Duodenal mucosa (tissue), 2 donors: ENCODE results near the gene LARP4B.

Source experiments
- H3K27ac ChIP-seq: one replicate; pipeline ENCODE4 v1.7.0; 2013; ENCODE audit warnings: low read depth, low read length
- H3K27me3 ChIP-seq, 2 donors: one replicate each; pipeline ENCODE4 v1.7.0; 2013; ENCODE audit warnings: low read length in 2 of 2, control low read depth in 1 of 2; ENCODE audit not compliant: insufficient read depth in 2 of 2, control insufficient read depth in 1 of 2
- H3K36me3 ChIP-seq, 2 donors: one replicate each; pipeline ENCODE4 v1.7.0; 2013; ENCODE audit warnings: low read length in 2 of 2, control low read depth in 1 of 2; ENCODE audit not compliant: insufficient read depth in 2 of 2, control insufficient read depth in 1 of 2
- H3K4me1 ChIP-seq, 2 donors: one replicate each; pipeline ENCODE4 v1.7.0; 2013; ENCODE audit warnings: low read length in 2 of 2, control low read depth in 1 of 2; ENCODE audit not compliant: insufficient read depth in 2 of 2, control insufficient read depth in 1 of 2
- H3K4me3 ChIP-seq, 2 donors: one replicate each; pipeline ENCODE4 v1.7.0; 2013; ENCODE audit warnings: low read length in 2 of 2, low read depth in 1 of 2
- H3K9ac ChIP-seq, 2 donors: one replicate each; pipeline ENCODE4 v1.7.0; 2013; ENCODE audit warnings: low read length in 2 of 2, low read depth in 1 of 2
- H3K9me3 ChIP-seq, 2 donors: one replicate each; pipeline ENCODE4 v1.7.0; 2013; ENCODE audit warnings: low read length in 2 of 2, control low read depth in 1 of 2; ENCODE audit not compliant: control insufficient read depth in 1 of 2

LARP4B gene

DNA sequence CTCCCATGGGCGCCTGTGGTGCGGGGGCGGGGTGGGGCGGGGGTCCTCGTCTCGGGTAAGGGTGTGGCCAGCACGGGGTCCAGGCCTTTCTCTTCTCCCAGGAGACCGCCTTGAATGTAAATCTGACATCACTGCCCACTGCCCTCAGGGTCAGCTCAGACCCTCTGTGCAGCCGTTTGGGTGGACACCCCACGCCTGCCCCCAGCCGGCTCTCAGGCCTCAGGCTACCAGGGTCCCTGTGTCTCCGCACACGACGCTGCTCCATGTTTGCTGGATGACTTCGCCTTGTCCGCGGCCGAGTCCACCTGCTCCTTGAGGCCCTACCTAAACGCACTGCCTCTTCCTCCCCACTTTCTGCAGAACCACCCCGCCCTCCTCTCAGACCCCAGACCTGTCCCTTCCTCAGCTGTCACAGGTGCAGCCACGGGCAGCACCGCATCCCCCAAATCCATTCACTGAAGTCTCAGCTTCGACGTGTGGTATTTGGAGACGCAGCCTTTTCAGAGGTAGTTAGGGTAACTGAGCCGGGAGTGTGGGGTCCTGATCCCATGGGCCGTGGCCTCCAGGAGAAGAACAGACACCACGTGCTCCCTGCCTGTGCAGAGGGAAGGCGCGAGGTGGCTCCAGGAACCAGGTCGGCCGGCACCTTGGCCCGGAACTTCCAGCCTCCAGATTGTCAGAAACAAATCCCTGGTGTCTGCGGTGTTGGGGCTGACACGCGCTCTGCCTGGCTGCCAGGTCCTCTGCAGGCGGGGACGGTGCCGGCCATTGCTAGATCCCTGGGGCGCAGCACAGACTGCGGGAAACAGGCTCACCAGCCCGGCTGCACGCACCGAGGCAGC, 144.7 kb downstream of the LARP4B start:
- Histone ChIP-seq H3K27me3 (peaks cover 2 to 14% of the 10 kb centered on the region in 2 donors), H3K9me3 (no peaks in the 10 kb centered on the region), H3K4me1 (peaks cover 0 to 20% of the 10 kb centered on the region in 2 donors), H3K36me3 (no peaks in the 10 kb centered on the region), H3K4me3 (no peak overlapping the region), H3K9ac (no peak overlapping the region), H3K27ac (no peak overlapping the region)

DNA sequence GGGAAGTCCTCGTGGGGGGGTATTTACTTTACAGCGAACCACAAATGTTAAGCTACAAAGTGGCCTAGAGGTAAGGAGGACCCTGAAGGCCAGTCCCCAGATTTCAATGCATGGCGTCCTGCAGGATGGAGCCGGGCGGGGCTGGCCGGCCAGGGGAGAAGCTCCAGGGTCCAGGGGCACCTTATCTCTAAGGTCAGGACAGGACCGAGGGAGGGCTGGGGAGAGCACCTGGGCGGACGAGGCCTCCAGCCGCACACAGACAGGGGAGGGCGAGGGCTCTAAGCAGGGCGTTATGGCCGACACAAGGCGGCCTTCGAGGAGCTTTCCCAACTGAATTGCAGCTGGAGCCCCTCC, 145.7 kb downstream of the LARP4B start:
- Histone ChIP-seq H3K4me1 (peaks cover 0 to 20% of the 10 kb centered on the region in 2 donors), H3K9ac (no peak overlapping the region), H3K9me3 (no peaks in the 10 kb centered on the region), H3K27me3 (peaks cover 2 to 14% of the 10 kb centered on the region in 2 donors), H3K36me3 (no peaks in the 10 kb centered on the region), H3K4me3 (no peak overlapping the region), H3K27ac (no peak overlapping the region)

DNA sequence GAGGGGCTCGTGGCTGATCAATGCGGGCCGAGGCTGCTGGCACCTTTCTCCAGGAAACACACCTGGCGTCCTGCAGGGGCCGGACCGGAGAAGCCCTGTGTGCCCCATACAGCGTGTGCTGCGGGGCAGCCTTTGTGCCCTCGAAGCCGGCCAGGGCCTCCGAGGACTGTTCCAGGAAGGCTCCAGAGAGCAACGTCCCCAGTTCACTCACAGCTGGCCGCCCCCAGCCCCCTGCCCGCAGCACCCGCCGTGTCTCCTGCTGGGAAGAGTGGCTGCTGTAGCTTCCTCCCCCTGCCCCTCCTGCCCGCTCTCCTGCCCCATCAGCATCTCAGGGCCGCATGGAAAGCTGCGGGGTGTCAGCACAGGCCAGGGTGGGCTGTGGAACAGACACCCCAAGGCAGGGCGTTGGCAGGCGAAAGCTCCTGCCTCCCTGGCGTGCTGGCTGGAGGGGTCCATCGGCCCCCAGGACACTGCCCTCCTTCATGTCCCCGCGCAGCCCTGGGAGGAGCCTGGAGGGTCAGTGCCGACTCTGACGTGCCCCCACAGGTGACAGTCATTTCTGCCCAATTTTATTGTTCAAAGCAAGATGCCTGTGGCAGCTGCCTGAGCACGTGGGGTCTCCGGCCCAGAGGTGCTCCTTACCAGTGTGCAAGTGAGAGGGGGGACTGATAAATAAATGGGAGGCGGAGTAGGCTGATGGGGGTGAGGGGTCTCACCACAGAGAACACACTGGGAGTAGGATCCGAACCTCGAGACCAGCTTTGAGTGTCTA, 146.2 kb downstream of the LARP4B start:
- H3K4me1 ChIP-seq: peaks cover 0 to 20% of the 10 kb centered on the region in 2 donors
- H3K27ac ChIP-seq: no peak overlapping the region
- H3K27me3 ChIP-seq: peaks cover 2 to 14% of the 10 kb centered on the region in 2 donors
- no peak overlapping the region for H3K9ac ChIP-seq
- H3K36me3 ChIP-seq: no peaks in the 10 kb centered on the region
- H3K9me3 ChIP-seq: no peaks in the 10 kb centered on the region
- H3K4me3 ChIP-seq: peak overlapping the region; percentile 28 to 29

DNA sequence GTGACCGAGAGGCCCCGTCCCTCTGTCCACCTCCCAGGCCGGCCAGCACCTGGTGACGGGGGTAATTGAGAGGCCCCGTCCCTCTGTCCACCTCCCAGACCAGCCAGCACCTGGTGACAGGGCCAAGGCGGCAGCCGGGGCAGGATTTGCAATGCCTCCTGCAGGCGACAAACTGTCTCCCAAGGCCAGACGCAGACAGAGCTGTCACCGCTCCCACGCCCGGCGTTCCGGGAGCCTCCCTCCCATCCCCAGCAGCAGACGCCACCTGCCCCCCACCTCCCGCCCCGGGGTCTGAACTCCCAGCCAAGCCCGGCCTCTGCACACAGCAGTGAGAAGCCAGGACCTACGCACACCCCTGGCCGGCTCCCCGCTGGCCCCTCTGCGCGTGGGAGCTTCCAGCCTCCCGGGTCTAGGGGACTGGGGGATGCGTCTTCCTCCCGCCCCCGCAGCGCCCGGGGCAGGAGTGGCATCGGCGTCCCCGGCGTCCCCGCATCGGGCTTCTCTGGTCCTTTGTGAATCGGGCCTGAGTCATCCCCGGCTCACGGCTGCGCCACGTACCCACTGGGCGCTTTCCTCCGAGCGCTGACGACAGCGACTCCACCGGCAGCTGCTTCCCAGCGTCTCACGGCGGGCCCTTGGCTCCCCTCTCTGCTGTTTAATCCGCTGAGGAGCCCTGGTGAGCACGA, 147.0 kb downstream of the LARP4B start:
- H3K27me3 ChIP-seq: peaks cover 2 to 14% of the 10 kb centered on the region in 2 donors
- H3K27ac ChIP-seq: no peak overlapping the region
- no peak overlapping the region for H3K9ac ChIP-seq
- peaks cover 0 to 13% of the 10 kb centered on the region in 2 donors for H3K4me1 ChIP-seq
- H3K4me3 ChIP-seq: peak overlapping the region; percentile 28 to 29
- no peaks in the 10 kb centered on the region for H3K9me3 ChIP-seq
- H3K36me3 ChIP-seq: no peaks in the 10 kb centered on the region

DNA sequence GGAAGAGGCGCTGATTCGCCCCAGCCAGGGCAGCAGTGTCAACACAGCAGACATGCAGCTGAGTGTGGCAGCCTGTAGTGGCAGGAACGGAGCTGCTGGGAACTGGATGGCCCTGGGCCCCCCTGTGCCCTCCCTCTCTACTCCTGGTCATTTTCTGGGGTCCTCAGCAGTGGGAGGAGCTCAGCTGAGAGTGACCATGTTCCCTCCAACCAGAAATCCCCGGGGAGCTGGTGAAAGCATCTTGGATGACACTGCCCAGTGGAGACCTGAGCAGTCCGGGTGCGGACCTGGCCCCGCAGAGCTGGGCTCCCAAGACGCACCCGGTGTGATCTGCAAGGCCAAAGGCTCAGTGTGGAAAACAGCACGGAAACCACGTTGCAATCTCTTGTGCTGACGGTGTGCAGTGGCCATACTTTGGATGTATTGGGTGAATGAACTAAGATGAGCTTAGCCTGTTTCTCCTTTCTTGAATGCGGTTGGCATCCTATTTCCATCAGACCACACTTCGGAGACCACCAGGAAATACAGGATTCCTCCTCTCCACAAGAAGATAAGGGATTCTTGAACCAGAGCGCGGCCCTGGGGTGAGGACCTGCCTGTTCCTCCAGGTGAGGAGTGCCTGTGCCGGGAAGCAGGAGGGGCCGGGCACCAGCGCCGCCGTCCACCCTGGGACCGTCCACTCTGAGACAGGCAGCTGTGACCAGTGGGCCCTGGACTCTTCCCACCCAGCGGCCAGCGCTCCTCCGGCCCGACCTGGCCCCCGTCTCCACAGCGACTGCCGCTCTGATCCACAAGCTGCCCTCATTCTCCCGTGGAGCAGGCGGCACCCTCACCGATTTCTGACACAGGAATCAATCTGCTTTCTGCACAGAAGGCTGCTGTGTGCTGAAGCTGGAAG, 148.5 kb downstream of the LARP4B start:
- peaks cover 2 to 8% of the 10 kb centered on the region in 2 donors for H3K27me3 ChIP-seq

DNA sequence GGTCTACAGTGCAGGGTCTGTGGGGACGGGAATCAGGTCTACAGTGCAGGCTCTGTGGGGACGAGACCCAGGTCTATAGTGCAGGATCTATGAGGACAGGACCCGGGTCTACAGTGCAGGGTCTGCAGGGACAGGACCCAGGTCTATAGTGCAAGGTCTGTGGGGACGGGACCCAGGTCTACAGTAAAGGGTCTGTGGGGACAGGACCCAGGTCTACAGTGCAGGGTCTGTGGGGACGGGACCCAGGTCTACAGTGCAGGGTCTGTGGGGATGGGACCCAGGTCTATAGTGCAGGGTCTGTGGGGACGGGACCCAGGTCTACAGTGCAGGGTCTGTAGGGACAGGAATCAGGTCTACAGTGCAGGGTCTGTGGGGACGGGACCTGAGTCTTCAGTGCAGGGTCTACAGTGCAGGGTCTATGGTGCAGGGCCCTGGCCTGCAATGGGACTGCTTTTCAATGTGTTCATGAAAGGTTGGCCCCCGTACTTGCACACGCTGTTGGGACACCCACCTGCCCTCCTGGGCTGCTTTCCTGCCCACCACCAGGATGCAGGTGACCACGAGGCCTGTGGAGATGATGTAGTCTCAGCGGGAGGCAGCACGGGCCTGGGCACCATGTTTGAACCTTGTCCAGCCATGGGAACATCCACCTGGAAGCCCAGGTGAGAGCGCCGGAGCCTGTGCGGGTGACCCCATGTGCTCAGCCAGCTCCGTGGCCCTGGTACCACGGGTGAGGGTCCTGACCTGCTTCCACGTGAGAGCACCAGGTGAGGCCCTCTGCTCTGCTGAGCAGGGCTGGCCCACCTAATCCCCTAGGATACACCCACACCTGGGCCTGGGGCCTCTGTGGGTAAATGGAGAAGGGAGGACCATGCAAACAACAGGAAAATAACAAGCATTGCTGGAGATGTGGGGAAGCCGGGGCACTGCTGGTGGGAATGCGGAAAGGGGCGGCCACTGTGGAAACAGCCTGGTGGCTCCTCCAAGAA, 150.7 kb downstream of the LARP4B start:
- Histone ChIP-seq H3K27me3 (peaks cover 2 to 8% of the 10 kb centered on the region in 2 donors), H3K4me3 (no peak overlapping the region), H3K9me3 (no peaks in the 10 kb centered on the region), H3K27ac (no peak overlapping the region), H3K9ac (no peak overlapping the region), H3K36me3 (no peaks in the 10 kb centered on the region), H3K4me1 (peaks cover 0 to 4% of the 10 kb centered on the region in 2 donors)

More for the DNA sequence above, 148.5 kb downstream of the LARP4B start:
- no peak overlapping the region for H3K27ac ChIP-seq
- no peak overlapping the region for H3K4me3 ChIP-seq
- no peak overlapping the region for H3K9ac ChIP-seq
- H3K9me3 ChIP-seq: no peaks in the 10 kb centered on the region
- H3K36me3 ChIP-seq: no peaks in the 10 kb centered on the region
- H3K4me1 ChIP-seq: peaks cover 0 to 4% of the 10 kb centered on the region in 2 donors

DNA sequence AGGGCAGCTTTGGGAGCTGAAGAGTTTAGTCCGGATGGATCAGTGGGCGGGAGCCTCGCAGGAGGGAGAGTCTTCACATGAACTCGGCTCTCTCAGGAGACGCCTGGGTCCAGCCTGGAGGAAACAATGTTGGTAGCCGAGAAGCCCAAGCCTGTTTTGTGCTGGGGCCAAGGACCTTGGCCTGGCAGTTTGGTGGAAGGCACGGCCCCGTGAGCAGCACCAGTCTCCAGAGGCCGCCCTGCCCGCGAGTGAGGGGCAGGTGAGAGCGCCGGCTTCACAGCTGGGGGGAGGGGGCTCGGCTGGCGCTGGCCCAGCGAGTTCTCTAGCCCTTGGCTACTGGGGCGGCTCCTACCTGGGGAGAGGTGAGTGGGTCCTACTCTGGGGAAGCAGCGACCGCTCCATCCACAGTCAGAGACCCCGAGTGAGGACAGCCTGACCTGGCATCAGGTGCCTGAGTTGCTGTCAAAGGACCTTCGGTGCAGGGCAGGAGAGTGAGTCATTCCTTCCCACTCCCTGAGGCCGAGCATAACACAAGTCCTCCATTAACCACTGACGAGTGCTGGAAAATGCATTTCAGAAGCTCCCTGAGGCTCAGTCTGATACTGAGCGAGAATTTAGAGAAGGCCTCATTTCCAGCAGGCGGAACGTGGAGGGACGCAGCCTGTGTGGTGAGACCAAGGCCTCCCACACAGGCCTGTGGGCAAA, 152.7 kb downstream of the LARP4B start:
- H3K36me3 ChIP-seq: no peaks in the 10 kb centered on the region
- no peaks in the 10 kb centered on the region for H3K9me3 ChIP-seq
- no peak overlapping the region for H3K4me3 ChIP-seq
- H3K27ac ChIP-seq: no peak overlapping the region
- H3K9ac ChIP-seq: no peak overlapping the region
- peaks cover 0 to 8% of the 10 kb centered on the region in 2 donors for H3K27me3 ChIP-seq
- no peaks in the 10 kb centered on the region for H3K4me1 ChIP-seq

DNA sequence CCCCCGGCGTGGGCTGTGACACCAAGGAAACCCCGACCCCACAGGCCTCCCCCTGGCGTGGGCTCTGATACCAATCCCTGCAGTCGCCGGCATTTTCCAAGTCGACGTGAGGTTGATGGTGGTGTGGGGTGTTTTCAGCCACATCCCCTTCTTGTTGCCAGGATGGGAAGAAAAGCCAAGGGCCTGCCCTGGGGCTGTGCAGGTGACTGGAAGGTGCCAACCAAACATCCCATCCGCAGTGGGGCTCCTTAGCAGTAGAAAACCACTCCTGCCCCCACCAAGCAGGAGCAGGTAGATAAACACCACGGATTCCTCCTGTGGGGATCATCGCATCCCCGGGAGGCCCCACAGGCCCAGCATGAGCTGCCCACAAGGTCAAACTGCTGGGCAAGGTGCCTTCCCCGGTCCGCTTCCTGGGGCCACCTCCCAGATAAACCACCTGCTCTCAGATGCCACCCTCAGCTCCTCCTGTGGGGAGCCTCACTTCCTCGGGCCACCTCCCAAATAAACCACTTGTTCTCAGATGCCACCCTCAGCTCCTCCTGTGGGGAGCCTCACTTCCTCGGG, 153.5 kb downstream of the LARP4B start:
- Histone ChIP-seq H3K4me3 (no peak overlapping the region), H3K36me3 (no peaks in the 10 kb centered on the region), H3K4me1 (no peaks in the 10 kb centered on the region), H3K9me3 (no peaks in the 10 kb centered on the region), H3K27ac (no peak overlapping the region), H3K27me3 (peaks cover 0 to 2% of the 10 kb centered on the region in 2 donors), H3K9ac (no peak overlapping the region)
